ENCODE results near the gene EGFL7.
"Not testable (repeated sequence)": the region's sequence is repeated elsewhere in the genome, so short reads cannot be mapped to it uniquely, and the experiment has no call there.

Gene EGFL7

GRCh38 chr9:136705564-136705963, 42.8 kb downstream of the EGFL7 start:
- Histone ChIP-seq H3K27ac (ENCODE audit: low read length) (no peak overlapping the region), H3K4me3 (ENCODE audit: low read depth in 1 of 2, low read length in 2 of 2) (no peak overlapping the region), H3K4me1 (ENCODE audit: control insufficient read depth in 1 of 2, insufficient read depth in 2 of 2, low read length in 2 of 2) (peaks cover 0 to 1% of the 10 kb centered on the region in 2 donors), H3K9me3 (ENCODE audit: control insufficient read depth in 1 of 2, low read length in 2 of 2) (no peaks in the 10 kb centered on the region), H3K27me3 (ENCODE audit: low read depth, low read length) (peaks cover 4% of the 10 kb centered on the region), H3K36me3 (ENCODE audit: control insufficient read depth in 1 of 2, insufficient read depth in 2 of 2, low read length in 2 of 2) (no peaks in the 10 kb centered on the region)

GRCh38 chr9:136707011-136707410, 44.3 kb downstream of the EGFL7 start:
- H3K4me3 ChIP-seq (ENCODE audit: low read depth in 1 of 2, low read length in 2 of 2), result no peak overlapping the region
- no peaks in the 10 kb centered on the region for H3K27me3 ChIP-seq (ENCODE audit: low read depth, low read length)
- H3K36me3 ChIP-seq (ENCODE audit: control insufficient read depth in 1 of 2, insufficient read depth in 2 of 2, low read length in 2 of 2), result no peaks in the 10 kb centered on the region
- peaks cover 0 to 5% of the 10 kb centered on the region in 2 donors for H3K4me1 ChIP-seq (ENCODE audit: control insufficient read depth in 1 of 2, insufficient read depth in 2 of 2, low read length in 2 of 2)
- no peak overlapping the region for H3K27ac ChIP-seq (ENCODE audit: low read length)
- no peaks in the 10 kb centered on the region for H3K9me3 ChIP-seq (ENCODE audit: control insufficient read depth in 1 of 2, low read length in 2 of 2)

GRCh38 chr9:136707849-136708517, 45.3 kb downstream of the EGFL7 start:
- Histone ChIP-seq H3K36me3 (ENCODE audit: control insufficient read depth in 1 of 2, insufficient read depth in 2 of 2, low read length in 2 of 2) (no peaks in the 10 kb centered on the region), H3K9me3 (ENCODE audit: control insufficient read depth in 1 of 2, low read length in 2 of 2) (no peaks in the 10 kb centered on the region), H3K27me3 (ENCODE audit: low read depth, low read length) (peaks cover 2% of the 10 kb centered on the region), H3K4me1 (ENCODE audit: control insufficient read depth in 1 of 2, insufficient read depth in 2 of 2, low read length in 2 of 2) (peaks cover 0 to 11% of the 10 kb centered on the region in 2 donors), H3K27ac (ENCODE audit: low read length) (no peak overlapping the region), H3K4me3 (ENCODE audit: low read depth in 1 of 2, low read length in 2 of 2) (no peak overlapping the region)

GRCh38 chr9:136709454-136710109, 46.9 kb downstream of the EGFL7 start:
- Histone ChIP-seq H3K4me1 (ENCODE audit: control insufficient read depth in 1 of 2, insufficient read depth in 2 of 2, low read length in 2 of 2) (peaks cover 0 to 17% of the 10 kb centered on the region in 2 donors), H3K27me3 (ENCODE audit: low read depth, low read length) (peaks cover 13% of the 10 kb centered on the region), H3K9me3 (ENCODE audit: control insufficient read depth in 1 of 2, low read length in 2 of 2) (no peaks in the 10 kb centered on the region), H3K36me3 (ENCODE audit: control insufficient read depth in 1 of 2, insufficient read depth in 2 of 2, low read length in 2 of 2) (no peaks in the 10 kb centered on the region), H3K27ac (ENCODE audit: low read length) (no peak overlapping the region), H3K4me3 (ENCODE audit: low read depth in 1 of 2, low read length in 2 of 2) (no peak overlapping the region)

- H3K27me3 ChIP-seq (ENCODE audit: low read depth, low read length), result peaks cover 13% of the 10 kb centered on the region
- no peak overlapping the region for H3K27ac ChIP-seq (ENCODE audit: low read length)
- H3K36me3 ChIP-seq (ENCODE audit: control insufficient read depth in 1 of 2, insufficient read depth in 2 of 2, low read length in 2 of 2), result no peaks in the 10 kb centered on the region
Measured at GRCh38 chr9:136710543-136710942, 47.8 kb downstream of the EGFL7 start.

GRCh38 chr9:136711219-136711648, 48.5 kb downstream of the EGFL7 start:
- H3K9me3 ChIP-seq (ENCODE audit: control insufficient read depth in 1 of 2, low read length in 2 of 2); H3K36me3 ChIP-seq (ENCODE audit: control insufficient read depth in 1 of 2, insufficient read depth in 2 of 2, low read length in 2 of 2); H3K27ac ChIP-seq (ENCODE audit: low read length); H3K4me3 ChIP-seq (ENCODE audit: low read depth in 1 of 2, low read length in 2 of 2): not testable (repeated sequence)
- Histone ChIP-seq H3K27me3 (ENCODE audit: low read depth, low read length) (peaks cover 13% of the 10 kb centered on the region), H3K4me1 (ENCODE audit: control insufficient read depth in 1 of 2, insufficient read depth in 2 of 2, low read length in 2 of 2) (peaks cover 0 to 17% of the 10 kb centered on the region in 2 donors)

More at GRCh38 chr9:136710543-136710942, 47.8 kb downstream of the EGFL7 start:
- peaks cover 0 to 17% of the 10 kb centered on the region in 2 donors for H3K4me1 ChIP-seq (ENCODE audit: control insufficient read depth in 1 of 2, insufficient read depth in 2 of 2, low read length in 2 of 2)
- no peak overlapping the region for H3K4me3 ChIP-seq (ENCODE audit: low read depth in 1 of 2, low read length in 2 of 2)
- no peaks in the 10 kb centered on the region for H3K9me3 ChIP-seq (ENCODE audit: control insufficient read depth in 1 of 2, low read length in 2 of 2)

GRCh38 chr9:136711751-136712689, 49.3 kb downstream of the EGFL7 start, which contains the start of gene DIPK1B:
Gene DIPK1B (plus strand): TSS chr9:136712572. CDS start chr9:136712666, 94 bp downstream.
- H3K4me1 ChIP-seq (ENCODE audit: control insufficient read depth in 1 of 2, insufficient read depth in 2 of 2, low read length in 2 of 2), result peaks cover 0 to 17% of the 10 kb centered on the region in 2 donors
- no peak within 1 kb of the TSS for H3K27ac ChIP-seq (ENCODE audit: low read length)
- no peaks in the 10 kb centered on the region for H3K36me3 ChIP-seq (ENCODE audit: control insufficient read depth in 1 of 2, insufficient read depth in 2 of 2, low read length in 2 of 2)
- no peaks in the 10 kb centered on the region for H3K9me3 ChIP-seq (ENCODE audit: control insufficient read depth in 1 of 2, low read length in 2 of 2)
- peaks cover 13% of the 10 kb centered on the region for H3K27me3 ChIP-seq (ENCODE audit: low read depth, low read length)
- peak within 1 kb of the TSS in 1 of 2 donors; percentile 57 for H3K4me3 ChIP-seq (ENCODE audit: low read depth in 1 of 2, low read length in 2 of 2)

GRCh38 chr9:136712690-136713544, 50.2 kb downstream of the EGFL7 start:
- Histone ChIP-seq H3K36me3 (ENCODE audit: control insufficient read depth in 1 of 2, insufficient read depth in 2 of 2, low read length in 2 of 2) (no peaks in the 10 kb centered on the region), H3K4me3 (ENCODE audit: low read depth in 1 of 2, low read length in 2 of 2) (peak overlapping the region in 1 of 2 donors; percentile 55), H3K9me3 (ENCODE audit: control insufficient read depth in 1 of 2, low read length in 2 of 2) (no peaks in the 10 kb centered on the region), H3K27ac (ENCODE audit: low read length) (no peak overlapping the region), H3K4me1 (ENCODE audit: control insufficient read depth in 1 of 2, insufficient read depth in 2 of 2, low read length in 2 of 2) (peaks cover 0 to 17% of the 10 kb centered on the region in 2 donors), H3K27me3 (ENCODE audit: low read depth, low read length) (peaks cover 13% of the 10 kb centered on the region)

GRCh38 chr9:136713550-136713949, 50.8 kb downstream of the EGFL7 start:
- Histone ChIP-seq H3K27ac (ENCODE audit: low read length) (no peak overlapping the region), H3K36me3 (ENCODE audit: control insufficient read depth in 1 of 2, insufficient read depth in 2 of 2, low read length in 2 of 2) (no peaks in the 10 kb centered on the region), H3K9me3 (ENCODE audit: control insufficient read depth in 1 of 2, low read length in 2 of 2) (no peaks in the 10 kb centered on the region), H3K4me1 (ENCODE audit: control insufficient read depth in 1 of 2, insufficient read depth in 2 of 2, low read length in 2 of 2) (peaks cover 0 to 17% of the 10 kb centered on the region in 2 donors), H3K27me3 (ENCODE audit: low read depth, low read length) (peaks cover 13% of the 10 kb centered on the region), H3K4me3 (ENCODE audit: low read depth in 1 of 2, low read length in 2 of 2) (peak overlapping the region in 1 of 2 donors; percentile 55)

- Histone ChIP-seq H3K27ac (ENCODE audit: low read length) (no peak overlapping the region), H3K9me3 (ENCODE audit: control insufficient read depth in 1 of 2, low read length in 2 of 2) (no peaks in the 10 kb centered on the region), H3K36me3 (ENCODE audit: control insufficient read depth in 1 of 2, insufficient read depth in 2 of 2, low read length in 2 of 2) (no peaks in the 10 kb centered on the region), H3K4me1 (ENCODE audit: control insufficient read depth in 1 of 2, insufficient read depth in 2 of 2, low read length in 2 of 2) (peaks cover 0 to 19% of the 10 kb centered on the region in 2 donors), H3K4me3 (ENCODE audit: low read depth in 1 of 2, low read length in 2 of 2) (no peak overlapping the region), H3K27me3 (ENCODE audit: low read depth, low read length) (peaks cover 13% of the 10 kb centered on the region)
Measured at GRCh38 chr9:136714096-136714892, 51.6 kb downstream of the EGFL7 start.
